Right renal pelvis (tissue), 4 donors: ENCODE results near the gene RTN1. TPM values are rescaled to one million over a fixed set of nuclear protein-coding genes. Genes with fewer than 3 reads are reported as not detected.

ENCODE experiments used
- DNase-seq, 4 donors: peaks; one replicate each; pipeline ENCODE4 v3.0.0-alpha.2; 2013; ENCODE audit warnings: low read depth in 4 of 4, low spot score in 3 of 4, missing footprints in 1 of 4
- polyA plus RNA-seq, 4 donors: library from polyadenylated mRNA; unstranded; fragments of 120-200 nt; gene quantifications; one replicate each; pipeline ENCODE4 v1.2.1, GENCODE V29; 2013; ENCODE audit not compliant: insufficient read length in 4 of 4

RTN1 gene
- 1 to 10 TPM; 3.2 to 6.9 (median 3.8) TPM for polyA plus RNA-seq

- DNase-seq, result peak; percentile 29 to 56 (median 41)
Observed at GRCh38 chr14:59870277-59871165, at the start of gene RTN1. RTN1 (minus strand) TSS chr14:59870776; CDS start chr14:59870630, 146 bp downstream.

- peak in 1 of 4 donors; percentile 1 for DNase-seq
Observed at GRCh38 chr14:59920378-59920683, 49.8 kb upstream of the RTN1 start.

- peak; percentile 46 to 57 (median 51) for DNase-seq
Observed at GRCh38 chr14:59919570-59920377, 49.2 kb upstream of the RTN1 start, which contains the start of gene LRRC9. LRRC9 (plus strand) TSS chr14:59920144.

- peak; percentile 11 to 22 (median 19) for DNase-seq
Observed at GRCh38 chr14:59918824-59919569, 48.4 kb upstream of the RTN1 start.

GRCh38 chr14:59913187-59913586 is 42.6 kb upstream of the RTN1 start:
- DNase-seq, result no peak

- DNase-seq, result no peak
Observed at GRCh38 chr14:59912443-59912842, 41.9 kb upstream of the RTN1 start.

- no peak for DNase-seq
Observed at GRCh38 chr14:59905188-59905587, 34.6 kb upstream of the RTN1 start.

GRCh38 chr14:59904184-59904583 is 33.6 kb upstream of the RTN1 start:
- DNase-seq, result no peak

- DNase-seq, result no peak
Observed at GRCh38 chr14:59900556-59900955, 30.0 kb upstream of the RTN1 start.

- peak in 3 of 4 donors; percentile 8 to 18 (median 11) for DNase-seq
Observed at GRCh38 chr14:59897757-59898383, 27.3 kb upstream of the RTN1 start.

- DNase-seq, result no peak
Observed at GRCh38 chr14:59895721-59896120, 25.1 kb upstream of the RTN1 start.

- DNase-seq, result no peak
Observed at GRCh38 chr14:59890676-59891075, 20.1 kb upstream of the RTN1 start.

GRCh38 chr14:59882957-59883356 is 12.4 kb upstream of the RTN1 start:
- no peak for DNase-seq

- no peak for DNase-seq
Observed at GRCh38 chr14:59871166-59871495, 555 bp upstream of the RTN1 start.

- peak in 1 of 4 donors; percentile 8 for DNase-seq
Observed at GRCh38 chr14:59869381-59870255, 958 bp downstream of the RTN1 start.

GRCh38 chr14:59868021-59868420 is 2.6 kb downstream of the RTN1 start:
- DNase-seq, result no peak

GRCh38 chr14:59863806-59864525 is 6.6 kb downstream of the RTN1 start:
- DNase-seq, result no peak

GRCh38 chr14:59857328-59857727 is 13.2 kb downstream of the RTN1 start:
- DNase-seq, result no peak

- no peak for DNase-seq
Observed at GRCh38 chr14:59852350-59852749, 18.2 kb downstream of the RTN1 start.
